ENCODE measurements around the gene FKBP5. TPM values are rescaled to one million over a fixed set of nuclear protein-coding genes. Genes with fewer than 3 reads are reported as not detected.

Gene FKBP5
- total RNA-seq, 1 donor from 2014 or later, result 17.1 TPM

GRCh38 chr6:35552285-35552917 is 136.3 kb downstream of the FKBP5 start:
- no peak for TF ChIP-seq CTCF (IDR thresholded peaks at IDR 0.05)
- peaks cover 8% of the 10 kb centered on the region for H3K9me3 Mint-ChIP-seq
- H3K27me3 Mint-ChIP-seq, result peaks cover 20% of the 10 kb centered on the region
- H3K4me1 Mint-ChIP-seq, result no peaks in the 10 kb centered on the region
- H3K27ac Mint-ChIP-seq, result no peak overlapping the region
- H3K4me3 Mint-ChIP-seq, result no peak overlapping the region
- DNase-seq, result no peak
- intact Hi-C loops (cut with micrococcal nuclease), result no loop called here
- no peak for ATAC-seq (ENCODE audit: low read depth)
- ChIA-PET CTCF (interaction anchor here (0.7 to 1.4 kb wide), 6 partner anchors 9 to 266 kb away, joined by 3 to 8 read pairs (median 3); no protein-coding TSS in a partner anchor), POLR2A (no interaction called here)
- peaks cover 2% of the 10 kb centered on the region for H3K36me3 Mint-ChIP-seq (ENCODE audit: low read depth)

- POLR2A ChIA-PET, result no interaction called here
- intact Hi-C loops (cut with micrococcal nuclease), result no loop called here
- H3K9me3 Mint-ChIP-seq, result peaks cover 8% of the 10 kb centered on the region
- no peak for TF ChIP-seq CTCF (IDR thresholded peaks at IDR 0.05)
- CTCF ChIA-PET, result interaction anchor here (1.1 kb wide), 1 partner anchor 73 kb away, joined by 3 read pairs; no protein-coding TSS in a partner anchor
- H3K4me3 Mint-ChIP-seq, result no peak overlapping the region
- peaks cover 2% of the 10 kb centered on the region for H3K36me3 Mint-ChIP-seq (ENCODE audit: low read depth)
- DNase-seq (no peak), ATAC-seq (ENCODE audit: low read depth) (no peak)
- H3K27me3 Mint-ChIP-seq, result peaks cover 16% of the 10 kb centered on the region
- no peaks in the 10 kb centered on the region for H3K4me1 Mint-ChIP-seq
- H3K27ac Mint-ChIP-seq, result no peak overlapping the region
Measured at GRCh38 chr6:35550437-35550836, 138.3 kb downstream of the FKBP5 start.

GRCh38 chr6:35547676-35548075 is 141.0 kb downstream of the FKBP5 start:
- intact Hi-C loops (cut with micrococcal nuclease), result no loop called here
- Mint-ChIP-seq H3K27ac (no peak overlapping the region), H3K27me3 (peaks cover 10% of the 10 kb centered on the region), H3K4me1 (no peaks in the 10 kb centered on the region), H3K36me3 (ENCODE audit: low read depth) (peaks cover 2% of the 10 kb centered on the region), H3K9me3 (peaks cover 8% of the 10 kb centered on the region), H3K4me3 (no peak overlapping the region)
- no peak for DNase-seq
- POLR2A ChIA-PET, result no interaction called here
- CTCF ChIA-PET, result no interaction called here
- no peak for ATAC-seq (ENCODE audit: low read depth)
- no peak for TF ChIP-seq CTCF (IDR thresholded peaks at IDR 0.05)

- intact Hi-C loops (cut with micrococcal nuclease), result no loop called here
Measured at GRCh38 chr6:35544769-35545361, 143.8 kb downstream of the FKBP5 start.

More at GRCh38 chr6:35544769-35545361, 143.8 kb downstream of the FKBP5 start:
- Mint-ChIP-seq H3K36me3 (ENCODE audit: low read depth) (no peaks in the 10 kb centered on the region), H3K4me1 (no peaks in the 10 kb centered on the region), H3K27me3 (peaks cover 7% of the 10 kb centered on the region), H3K4me3 (no peak overlapping the region), H3K27ac (no peak overlapping the region), H3K9me3 (peaks cover 1% of the 10 kb centered on the region)
- DNase-seq (no peak), ATAC-seq (ENCODE audit: low read depth) (no peak)
- TF ChIP-seq CTCF (IDR thresholded peaks at IDR 0.05), result no peak
- ChIA-PET POLR2A (no interaction called here), CTCF (no interaction called here)

Measured in activated B cell treated with CpG ODN at 0.5 μM for 24 hours (primary cell).